ENCODE results near the gene ENDOV. TPM values are rescaled to one million over a fixed set of nuclear protein-coding genes. Genes with fewer than 3 reads are reported as not detected.

Gene ENDOV
- total and polyA plus RNA-seq, 2 donors (not counting 3 experiments of a cell fraction or from before 2014, with no cell fraction given), result 20.4 to 25.9 TPM

- Histone ChIP-seq H3K27me3 (ENCODE audit: control insufficient read depth in 2 of 2, insufficient read depth in 2 of 2, low read length in 2 of 2) (no peaks in the 10 kb centered on the region), H3K9me1 (replicated peaks; ENCODE audit: control insufficient read depth, extremely low read depth, insufficient read depth, low read length) (no peaks in the 10 kb centered on the region), H3K4me3 (replicated peaks in 1 of 3; ENCODE audit: insufficient read depth in 1 of 3, low read depth in 1 of 3, low read length in 3 of 3) (no peak overlapping the region), H3K9me3 (replicated peaks; ENCODE audit: control insufficient read depth, insufficient read depth, low read length) (no peaks in the 10 kb centered on the region), H3K9ac (replicated peaks; ENCODE audit: extremely low read depth, insufficient read depth, low read length) (no peak overlapping the region), H3K4me2 (ENCODE audit: insufficient read depth, low read length) (no peak overlapping the region), H4K20me1 (replicated peaks; ENCODE audit: control insufficient read depth, extremely low read depth, insufficient read depth, low read length) (no peaks in the 10 kb centered on the region), H3K27ac (ENCODE audit: insufficient read depth, low read depth, low read length) (no peak overlapping the region), H2AFZ (ENCODE audit: low read depth, low read length) (no peak overlapping the region), H3K4me1 (ENCODE audit: control insufficient read depth, extremely low read depth, insufficient read depth, low read length) (no peaks in the 10 kb centered on the region), H3K36me3 (ENCODE audit: control insufficient read depth in 2 of 2, extremely low read depth in 1 of 2, insufficient read depth in 2 of 2, low read length in 2 of 2) (peaks cover 16 to 49% of the 10 kb centered on the region in 2 experiments), H3K79me2 (ENCODE audit: control insufficient read depth, insufficient read depth, low read length) (no peaks in the 10 kb centered on the region)
- ChIA-PET POLR2A (no interaction called here), CTCF (interaction anchor here (1.5 kb wide), 1 partner anchor 13 kb away, joined by 4 read pairs; no protein-coding TSS in a partner anchor)
- TF ChIP-seq EZH2 (IDR thresholded peaks at IDR 0.05; ENCODE audit: borderline replicate concordance, low read depth, low read length, severe bottlenecking), result no peak
- no peak for TF ChIP-seq POLR2AphosphoS5 (IDR thresholded peaks at IDR 0.05; ENCODE audit: insufficient read depth, low read depth, low read length)
- TF ChIP-seq POLR2A (IDR thresholded peaks at IDR 0.05; ENCODE audit: low read depth, low read length), result no peak
- no peak for TF ChIP-seq FOS (IDR thresholded peaks at IDR 0.05; ENCODE audit: borderline replicate concordance, insufficient read depth, low read length)
- TF ChIP-seq JUN (IDR thresholded peaks at IDR 0.05; ENCODE audit: borderline replicate concordance, insufficient read depth, insufficient read length, low read depth), result no peak
- no peak for TF ChIP-seq GATA2 (IDR thresholded peaks at IDR 0.05; ENCODE audit: insufficient read depth, insufficient read length, low read depth, low read length)
- no peak for TF ChIP-seq CTCF (IDR thresholded peaks at IDR 0.05; ENCODE audit: extremely low read depth in 1 of 2, insufficient read depth in 1 of 2, low read depth in 1 of 2, low read length in 2 of 2)
- TF ChIP-seq MAX (IDR thresholded peaks at IDR 0.05; ENCODE audit: insufficient read depth, insufficient read length), result no peak
- no peak for TF ChIP-seq MYC (IDR thresholded peaks at IDR 0.05; ENCODE audit: low read depth, low read length)
- no peak for FAIRE-seq
- intact Hi-C loops (cut with micrococcal nuclease) (no loop called here), dilution Hi-C loops (cut with MboI; ENCODE audit: extremely low pct_ligation_motif_present, low sequenced_read_pairs) (no loop called here)
- no peak for DNase-seq (ENCODE audit: low read depth, low spot score)
- no TSS peak for BruUV-seq (replicated peaks)
These were observed 40.0 kb upstream of the ENDOV start for GRCh38 chr17:80374732-80375585.

All from endothelial cell of umbilical vein (primary cell).